HG03064 (cell line): Measurements from ENCODE around the gene SCGB1C2.

Source experiments
- ATAC-seq: cut with Tn5 transposase; IDR thresholded peaks from one replicate; pipeline ENCODE4 v1.9.1; 2021; ENCODE audit warnings: low read depth; ENCODE audit not compliant: unreplicated experiment

SCGB1C2 gene

GRCh38 chr17:147796-148740 lies 10.7 kb downstream of the SCGB1C2 start:
- no peak for ATAC-seq

GRCh38 chr17:148757-149156 lies 11.4 kb downstream of the SCGB1C2 start:
- no peak for ATAC-seq

GRCh38 chr17:149231-149630 lies 11.9 kb downstream of the SCGB1C2 start:
- no peak for ATAC-seq

- ATAC-seq = no peak
Measured at GRCh38 chr17:149897-150584, 12.7 kb downstream of the SCGB1C2 start.

- no peak for ATAC-seq
Measured at GRCh38 chr17:151004-151403, 13.6 kb downstream of the SCGB1C2 start.

GRCh38 chr17:151886-152859 lies 14.8 kb downstream of the SCGB1C2 start:
- ATAC-seq = no peak

- ATAC-seq = no peak
Measured at GRCh38 chr17:152860-153420, 15.6 kb downstream of the SCGB1C2 start.

- ATAC-seq = no peak
Measured at GRCh38 chr17:153851-154250, 16.5 kb downstream of the SCGB1C2 start.

- no peak for ATAC-seq
Measured at GRCh38 chr17:155576-155975, 18.2 kb downstream of the SCGB1C2 start.

GRCh38 chr17:156094-156621 lies 18.8 kb downstream of the SCGB1C2 start:
- no peak for ATAC-seq

- ATAC-seq = no peak
Measured at GRCh38 chr17:156946-157345, 19.6 kb downstream of the SCGB1C2 start.

GRCh38 chr17:157901-158300 lies 20.5 kb downstream of the SCGB1C2 start:
- ATAC-seq = no peak

GRCh38 chr17:158379-158778 lies 21.0 kb downstream of the SCGB1C2 start:
- ATAC-seq = no peak

GRCh38 chr17:159609-160008 lies 22.2 kb downstream of the SCGB1C2 start:
- no peak for ATAC-seq

- ATAC-seq = no peak
Measured at GRCh38 chr17:160336-160735, 23.0 kb downstream of the SCGB1C2 start.

GRCh38 chr17:161481-161880 lies 24.1 kb downstream of the SCGB1C2 start:
- ATAC-seq = no peak

GRCh38 chr17:162689-163088 lies 25.3 kb downstream of the SCGB1C2 start:
- ATAC-seq = no peak

GRCh38 chr17:163514-164098 lies 26.2 kb downstream of the SCGB1C2 start:
- ATAC-seq = no peak

GRCh38 chr17:164303-165235 lies 27.2 kb downstream of the SCGB1C2 start:
- no peak for ATAC-seq
